ENCODE data around the gene PPP1R9A. TPM values are rescaled to one million over a fixed set of nuclear protein-coding genes. Genes with fewer than 3 reads are reported as not detected.

The PPP1R9A gene
- polyA plus RNA-seq, 1 experiment = 0.02 TPM

DNA sequence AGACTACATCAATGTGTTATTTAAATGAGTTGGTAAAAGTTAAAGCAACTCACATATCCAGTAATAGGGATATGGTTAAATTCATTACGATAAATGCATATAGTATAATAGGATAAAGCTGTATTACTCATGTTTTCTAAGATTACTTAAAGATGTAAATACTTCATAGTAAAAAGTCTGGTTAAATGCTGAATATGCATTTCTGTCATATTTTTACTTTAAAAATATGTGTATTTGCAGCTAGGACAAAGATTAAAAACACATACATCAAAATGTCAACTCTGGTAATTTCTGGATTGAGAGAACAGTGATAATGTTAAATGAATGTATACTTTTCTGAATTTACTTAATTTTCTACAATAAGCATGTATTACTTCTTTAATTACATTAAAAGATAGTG, 15.1 kb downstream of the PPP1R9A start:
- no peak overlapping the region for H3K27ac ChIP-seq (ENCODE audit: low read depth, low read length)
- H3K4me3 ChIP-seq (ENCODE audit: low read depth, low read length) = no peak overlapping the region
- TF ChIP-seq, protein P1, sequence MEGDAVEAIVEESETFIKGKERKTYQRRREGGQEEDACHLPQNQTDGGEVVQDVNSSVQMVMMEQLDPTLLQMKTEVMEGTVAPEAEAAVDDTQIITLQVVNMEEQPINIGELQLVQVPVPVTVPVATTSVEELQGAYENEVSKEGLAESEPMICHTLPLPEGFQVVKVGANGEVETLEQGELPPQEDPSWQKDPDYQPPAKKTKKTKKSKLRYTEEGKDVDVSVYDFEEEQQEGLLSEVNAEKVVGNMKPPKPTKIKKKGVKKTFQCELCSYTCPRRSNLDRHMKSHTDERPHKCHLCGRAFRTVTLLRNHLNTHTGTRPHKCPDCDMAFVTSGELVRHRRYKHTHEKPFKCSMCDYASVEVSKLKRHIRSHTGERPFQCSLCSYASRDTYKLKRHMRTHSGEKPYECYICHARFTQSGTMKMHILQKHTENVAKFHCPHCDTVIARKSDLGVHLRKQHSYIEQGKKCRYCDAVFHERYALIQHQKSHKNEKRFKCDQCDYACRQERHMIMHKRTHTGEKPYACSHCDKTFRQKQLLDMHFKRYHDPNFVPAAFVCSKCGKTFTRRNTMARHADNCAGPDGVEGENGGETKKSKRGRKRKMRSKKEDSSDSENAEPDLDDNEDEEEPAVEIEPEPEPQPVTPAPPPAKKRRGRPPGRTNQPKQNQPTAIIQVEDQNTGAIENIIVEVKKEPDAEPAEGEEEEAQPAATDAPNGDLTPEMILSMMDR (IDR thresholded peaks at IDR 0.05; ENCODE audit: low read depth, low read length) = no peak
- no peaks in the 10 kb centered on the region for H3K9me3 ChIP-seq (ENCODE audit: control insufficient read depth, insufficient read depth, low read length)
- no peak for DNase-seq (ENCODE audit: low read depth, low spot score)
- ChIA-PET POLR2A (no interaction called here), CTCF (no interaction called here)
- no peaks in the 10 kb centered on the region for H3K27me3 ChIP-seq (ENCODE audit: control insufficient read depth, insufficient read depth, low read length)

DNA sequence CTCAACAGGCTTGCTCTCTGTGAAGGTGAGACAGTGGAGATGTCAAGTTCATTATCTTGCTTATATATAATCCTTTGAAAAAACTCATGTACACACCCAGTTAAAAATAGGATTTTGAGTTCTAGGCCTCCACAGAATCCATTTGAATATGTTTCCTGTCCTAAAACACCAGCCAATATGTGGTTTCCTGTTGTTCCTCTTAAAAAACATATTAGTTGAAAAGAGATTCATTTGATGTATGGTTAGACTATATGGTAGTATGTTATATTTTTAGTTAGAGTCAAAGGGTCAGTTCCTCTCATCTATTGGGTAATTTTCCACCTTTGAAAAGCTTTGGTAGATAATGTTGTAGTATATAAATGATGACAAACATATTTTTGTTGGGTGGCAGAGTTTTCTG, 16.0 kb downstream of the PPP1R9A start:
- DNase-seq (ENCODE audit: low read depth, low spot score) = no peak
- TF ChIP-seq, protein P1 (IDR thresholded peaks at IDR 0.05; ENCODE audit: low read depth, low read length) = no peak
- Histone ChIP-seq H3K27me3 (ENCODE audit: control insufficient read depth, insufficient read depth, low read length) (no peaks in the 10 kb centered on the region), H3K4me3 (ENCODE audit: low read depth, low read length) (no peak overlapping the region), H3K9me3 (ENCODE audit: control insufficient read depth, insufficient read depth, low read length) (no peaks in the 10 kb centered on the region), H3K27ac (ENCODE audit: low read depth, low read length) (no peak overlapping the region)
- ChIA-PET CTCF (no interaction called here), POLR2A (no interaction called here)

DNA sequence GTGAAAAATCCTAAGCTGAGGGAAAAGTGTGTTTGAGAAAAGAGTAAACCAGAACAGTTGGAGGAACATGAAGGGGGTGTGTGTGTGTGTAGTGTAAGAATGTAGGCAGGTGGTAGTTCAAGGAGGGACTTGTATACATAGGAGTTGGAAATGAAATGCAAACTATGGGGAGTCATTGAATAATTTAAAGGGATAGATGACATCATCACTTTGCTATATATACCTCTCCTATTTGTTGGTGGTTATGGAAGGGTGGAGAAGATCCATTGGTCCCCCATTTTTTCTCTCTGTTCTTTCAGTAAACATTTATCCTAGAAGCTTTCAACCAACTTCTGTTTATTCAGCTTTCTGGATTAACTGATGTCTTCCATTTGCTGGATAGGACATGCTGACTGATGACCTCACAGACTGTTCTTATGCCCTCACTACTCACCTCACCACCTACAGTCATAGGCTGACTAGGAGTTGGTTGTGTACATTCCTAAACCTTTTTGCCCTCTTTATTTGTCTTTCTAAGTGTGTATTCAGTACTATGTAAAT, 20.8 kb downstream of the PPP1R9A start:
- Histone ChIP-seq H3K27me3 (ENCODE audit: control insufficient read depth, insufficient read depth, low read length) (no peaks in the 10 kb centered on the region), H3K27ac (ENCODE audit: low read depth, low read length) (no peak overlapping the region), H3K4me3 (ENCODE audit: low read depth, low read length) (no peak overlapping the region), H3K9me3 (ENCODE audit: control insufficient read depth, insufficient read depth, low read length) (no peaks in the 10 kb centered on the region)
- ChIA-PET CTCF (interaction anchor here (1.1 kb wide), 1 partner anchor 583 kb away, joined by 3 read pairs; no protein-coding TSS in a partner anchor), POLR2A (no interaction called here)
- DNase-seq (ENCODE audit: low read depth, low spot score) = no peak
- TF ChIP-seq, protein P1 (IDR thresholded peaks at IDR 0.05; ENCODE audit: low read depth, low read length) = no peak

DNA sequence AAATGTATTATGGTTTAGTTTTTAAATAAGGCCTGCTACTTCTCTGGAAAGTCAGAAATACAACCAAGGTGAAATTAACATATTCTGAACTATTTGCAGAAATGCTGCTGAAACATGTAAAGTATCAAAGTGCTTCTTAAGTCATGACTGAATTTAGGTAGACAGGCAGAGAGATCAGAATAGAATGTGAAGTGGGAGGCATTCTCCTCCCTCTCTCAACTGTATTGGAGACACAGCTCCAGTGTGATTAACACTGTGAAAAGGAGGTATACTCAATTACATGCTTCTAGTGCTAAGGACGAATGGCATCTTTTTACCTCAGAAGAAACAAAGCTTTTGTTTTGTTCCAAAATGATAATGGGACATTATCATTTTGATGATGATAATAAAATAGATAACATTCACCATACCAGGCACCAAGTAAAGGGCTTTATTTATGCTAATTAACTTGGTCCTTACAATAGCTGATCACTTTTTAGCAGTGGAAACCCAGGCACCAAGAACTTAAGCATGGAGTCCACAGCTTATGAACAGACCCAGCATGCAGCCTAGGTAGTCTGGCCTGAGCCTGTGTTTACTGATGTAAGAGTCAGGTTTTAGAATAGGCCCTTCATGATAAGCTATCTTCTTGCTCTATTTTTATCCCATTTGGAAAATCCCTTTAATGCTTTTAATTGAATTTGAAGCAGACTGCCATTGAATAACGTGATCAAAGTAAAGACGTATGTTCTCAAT, 26.0 kb downstream of the PPP1R9A start:
- H3K4me3 ChIP-seq (ENCODE audit: low read depth, low read length) = no peak overlapping the region
- POLR2A ChIA-PET = no interaction called here
- H3K27me3 ChIP-seq (ENCODE audit: control insufficient read depth, insufficient read depth, low read length) = no peaks in the 10 kb centered on the region

DNA sequence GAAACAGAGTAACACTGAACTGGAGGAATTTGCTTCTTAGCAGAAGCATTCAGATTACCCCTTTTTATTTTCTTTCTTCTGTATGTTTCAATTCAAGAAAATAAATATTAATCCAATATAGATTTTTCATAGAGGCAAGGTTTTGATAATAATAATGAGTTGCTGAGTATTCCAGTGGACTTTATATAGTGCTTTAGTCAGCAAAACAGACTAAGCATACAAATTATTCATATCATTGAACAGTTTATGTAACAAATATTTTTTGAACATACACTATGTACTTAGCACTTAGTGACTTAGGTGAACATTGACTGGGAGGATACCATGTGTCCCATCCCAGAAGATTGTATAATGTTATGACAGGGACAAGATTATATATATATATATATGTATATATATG, 32.0 kb downstream of the PPP1R9A start:
- TF ChIP-seq, protein P1 (IDR thresholded peaks at IDR 0.05; ENCODE audit: low read depth, low read length) = no peak
- DNase-seq (ENCODE audit: low read depth, low spot score) = no peak
- Histone ChIP-seq H3K27me3 (ENCODE audit: control insufficient read depth, insufficient read depth, low read length) (no peaks in the 10 kb centered on the region), H3K9me3 (ENCODE audit: control insufficient read depth, insufficient read depth, low read length) (no peaks in the 10 kb centered on the region), H3K27ac (ENCODE audit: low read depth, low read length) (no peak overlapping the region), H3K4me3 (ENCODE audit: low read depth, low read length) (no peak overlapping the region)
- ChIA-PET POLR2A (no interaction called here), CTCF (no interaction called here)

More for the DNA sequence above, 26.0 kb downstream of the PPP1R9A start:
- no peak for DNase-seq (ENCODE audit: low read depth, low spot score)
- no peak overlapping the region for H3K27ac ChIP-seq (ENCODE audit: low read depth, low read length)
- no peaks in the 10 kb centered on the region for H3K9me3 ChIP-seq (ENCODE audit: control insufficient read depth, insufficient read depth, low read length)
- CTCF ChIA-PET = no interaction called here
- TF ChIP-seq, protein P1 (IDR thresholded peaks at IDR 0.05; ENCODE audit: low read depth, low read length) = no peak

Data from AG04450 (cell line).